Activated CD8-positive, alpha-beta memory T cell treated with anti-CD3 and anti-CD28 coated beads for 1 hour (primary cell): ENCODE results near the gene C1orf105.

Experiments used
- DNase-seq, 2 donors: peaks; one replicate each; pipeline ENCODE4 v3.0.0-alpha.2; 2020; ENCODE audit warnings: low read depth in 1 of 2; ENCODE audit errors: extremely low read depth in 1 of 2

The C1orf105 gene

GRCh38 chr1:172455451-172455850 lies 35.0 kb downstream of the C1orf105 start:
- DNase-seq = no peak

GRCh38 chr1:172456344-172456769 lies 35.9 kb downstream of the C1orf105 start:
- DNase-seq = no peak

GRCh38 chr1:172457479-172458130 lies 37.1 kb downstream of the C1orf105 start:
- no peak for DNase-seq

- DNase-seq = no peak
Observed at GRCh38 chr1:172460177-172460576, 39.7 kb downstream of the C1orf105 start.

GRCh38 chr1:172460887-172461315 lies 40.4 kb downstream of the C1orf105 start:
- DNase-seq = no peak

- no peak for DNase-seq
Observed at GRCh38 chr1:172465617-172466016, 45.1 kb downstream of the C1orf105 start.

GRCh38 chr1:172466795-172467407 lies 46.4 kb downstream of the C1orf105 start:
- no peak for DNase-seq

- DNase-seq = no peak
Observed at GRCh38 chr1:172467446-172467845, 47.0 kb downstream of the C1orf105 start.

- no peak for DNase-seq
Observed at GRCh38 chr1:172468296-172468695, 47.8 kb downstream of the C1orf105 start.

GRCh38 chr1:172469717-172470116 lies 49.2 kb downstream of the C1orf105 start:
- DNase-seq = no peak

- DNase-seq = no peak
Observed at GRCh38 chr1:172470149-172470548, 49.7 kb downstream of the C1orf105 start.

GRCh38 chr1:172471666-172472065 lies 51.2 kb downstream of the C1orf105 start:
- DNase-seq = no peak

GRCh38 chr1:172472495-172472894 lies 52.0 kb downstream of the C1orf105 start:
- DNase-seq = no peak

- DNase-seq = no peak
Observed at GRCh38 chr1:172473302-172473701, 52.8 kb downstream of the C1orf105 start.

- DNase-seq = no peak
Observed at GRCh38 chr1:172473842-172474241, 53.4 kb downstream of the C1orf105 start.

- no peak for DNase-seq
Observed at GRCh38 chr1:172476218-172476811, 55.8 kb downstream of the C1orf105 start.

GRCh38 chr1:172477216-172477615 lies 56.7 kb downstream of the C1orf105 start:
- no peak for DNase-seq

- no peak for DNase-seq
Observed at GRCh38 chr1:172477741-172478140, 57.3 kb downstream of the C1orf105 start.

- DNase-seq = no peak
Observed at GRCh38 chr1:172478485-172478884, 58.0 kb downstream of the C1orf105 start.

GRCh38 chr1:172480431-172480830 lies 59.9 kb downstream of the C1orf105 start:
- no peak for DNase-seq

- no peak for DNase-seq
Observed at GRCh38 chr1:172482044-172482443, 61.6 kb downstream of the C1orf105 start.

GRCh38 chr1:172483448-172483847 lies 63.0 kb downstream of the C1orf105 start:
- no peak for DNase-seq
